Kidney (tissue), 14 donors: ENCODE measurements around the gene STOX2. TPM values are rescaled to one million over a fixed set of nuclear protein-coding genes. Genes with fewer than 3 reads are reported as not detected.

Experiments used
- DNase-seq, 5 donors: peaks; one replicate each; pipeline ENCODE4 v3.0.0-alpha.2; 2013 to 2020
- FAIRE-seq: peaks from 2 replicates; lab custom pipeline; 2012; peaks lifted over from hg19 to GRCh38; lab: Jason Lieb, UNC
- H3K27ac ChIP-seq, 2 donors: one replicate each; pipeline ENCODE4 v1.7.0; 2013; ENCODE audit warnings: low read depth in 2 of 2, low read length in 2 of 2, inconsistent platforms in 1 of 2
- H3K27me3 ChIP-seq: one replicate; pipeline ENCODE4 v1.7.1; 2013; ENCODE audit warnings: low read length, inconsistent platforms; ENCODE audit not compliant: control insufficient read depth, insufficient read depth
- H3K36me3 ChIP-seq, 3 donors: one replicate each; pipeline versions ENCODE4 v1.7.0 to v1.7.1; 2013; ENCODE audit warnings: low read length in 3 of 3, control low read depth in 1 of 3, inconsistent platforms in 1 of 3; ENCODE audit not compliant: insufficient read depth in 3 of 3, control insufficient read depth in 2 of 3
- H3K4me1 ChIP-seq, 3 donors: one replicate each; pipeline versions ENCODE4 v1.7.0 to v1.7.1; 2013; ENCODE audit warnings: low read length in 3 of 3, inconsistent platforms in 1 of 3, low read depth in 1 of 3; ENCODE audit not compliant: control insufficient read depth in 2 of 3, insufficient read depth in 2 of 3
- H3K4me3 ChIP-seq, 3 donors: one replicate each; pipeline versions ENCODE4 v1.7.0 to v1.8.1; 2013; ENCODE audit warnings: low read length in 3 of 3, control low read depth in 1 of 3, inconsistent platforms in 1 of 3
- H3K9ac ChIP-seq, 3 donors: one replicate each; pipeline versions ENCODE4 v1.7.0 to v1.7.1; 2013; ENCODE audit warnings: low read length in 3 of 3, control low read depth in 1 of 3, inconsistent platforms in 1 of 3
- H3K9me3 ChIP-seq, 3 donors: one replicate each; pipeline versions ENCODE4 v1.7.0 to v1.7.1; 2013; ENCODE audit warnings: low read length in 3 of 3, control low read depth in 1 of 3, inconsistent platforms in 1 of 3; ENCODE audit not compliant: control insufficient read depth in 2 of 3, insufficient read depth in 1 of 3
- intact Hi-C: fragments of 100-400 bp; cut with DNase I; formaldehyde crosslinking; loops from one replicate; pipeline ENCODE4 v1.11.1; 2022
- polyA plus RNA-seq: library from polyadenylated mRNA; stranded (reverse); fragments of 350-450 nt; fragmentation: Illumina TruSeq; extraction: RNeasy Lipid Tissue Mini Kit (QIAGEN cat#74804); gene quantifications from one replicate; pipeline ENCODE4 v1.2.3, GENCODE V29; 2014; ENCODE audit warnings: low read depth, low replicate concordance; ENCODE audit not compliant: insufficient read depth
- total RNA-seq: library from RNA; stranded (reverse); fragmentation: NEBNext Ultra II Directional; extraction: Animal tissue kit (Norgen Biotek cat#: 25700); gene quantifications from one replicate; pipeline ENCODE4 v1.2.1, GENCODE V29; 2021
- TF ChIP-seq, protein P1 (sequence below): IDR thresholded peaks from 3 replicates; pipeline ENCODE4 v1.5.1; 2012; ENCODE audit warnings: mild to moderate bottlenecking, moderate library complexity, borderline replicate concordance; ENCODE audit not compliant: insufficient read depth; ENCODE audit errors: extremely low read depth
- donor health status: control.
- donor health status: control.
- donor health status: control.
- donor health status: control.
- donor health status: control.
- donor health status: DM: yes; HTN: yes; CAD: no.
- donor health status: Normal renal cell carcinoma (clear cell type).

STOX2 gene
- total and polyA plus RNA-seq, 2 donors from 2014 or later, result 0.69 to 31.8 TPM

DNA sequence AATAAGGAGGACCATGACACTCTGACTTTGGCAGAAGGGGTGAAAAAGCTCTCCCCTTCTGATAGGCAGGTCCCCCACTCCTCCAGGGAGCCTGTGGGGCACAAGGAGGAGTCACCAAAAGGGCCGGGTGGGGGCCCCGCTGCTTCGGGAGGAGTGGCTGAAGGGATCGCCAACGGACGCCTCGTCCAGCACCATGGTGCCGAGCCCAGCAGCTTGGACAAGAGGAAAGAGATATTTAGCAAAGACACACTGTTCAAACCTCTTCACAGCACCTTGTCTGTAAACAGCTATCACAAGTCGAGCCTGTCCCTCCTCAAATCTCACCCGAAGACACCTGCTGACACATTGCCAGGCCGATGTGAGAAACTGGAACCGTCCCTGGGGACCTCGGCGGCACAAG lies 105.6 kb downstream of the STOX2 start:
- Histone ChIP-seq H3K36me3 (peaks cover 0 to 9% (median 2%) of the 10 kb centered on the region in 3 donors), H3K4me3 (no peak overlapping the region), H3K27ac (no peak overlapping the region), H3K27me3 (no peaks in the 10 kb centered on the region), H3K4me1 (no peaks in the 10 kb centered on the region), H3K9ac (no peak overlapping the region), H3K9me3 (no peaks in the 10 kb centered on the region)
- intact Hi-C loops, result no loop called here
- FAIRE-seq, result no peak
- no peak for DNase-seq
- TF ChIP-seq, protein P1, sequence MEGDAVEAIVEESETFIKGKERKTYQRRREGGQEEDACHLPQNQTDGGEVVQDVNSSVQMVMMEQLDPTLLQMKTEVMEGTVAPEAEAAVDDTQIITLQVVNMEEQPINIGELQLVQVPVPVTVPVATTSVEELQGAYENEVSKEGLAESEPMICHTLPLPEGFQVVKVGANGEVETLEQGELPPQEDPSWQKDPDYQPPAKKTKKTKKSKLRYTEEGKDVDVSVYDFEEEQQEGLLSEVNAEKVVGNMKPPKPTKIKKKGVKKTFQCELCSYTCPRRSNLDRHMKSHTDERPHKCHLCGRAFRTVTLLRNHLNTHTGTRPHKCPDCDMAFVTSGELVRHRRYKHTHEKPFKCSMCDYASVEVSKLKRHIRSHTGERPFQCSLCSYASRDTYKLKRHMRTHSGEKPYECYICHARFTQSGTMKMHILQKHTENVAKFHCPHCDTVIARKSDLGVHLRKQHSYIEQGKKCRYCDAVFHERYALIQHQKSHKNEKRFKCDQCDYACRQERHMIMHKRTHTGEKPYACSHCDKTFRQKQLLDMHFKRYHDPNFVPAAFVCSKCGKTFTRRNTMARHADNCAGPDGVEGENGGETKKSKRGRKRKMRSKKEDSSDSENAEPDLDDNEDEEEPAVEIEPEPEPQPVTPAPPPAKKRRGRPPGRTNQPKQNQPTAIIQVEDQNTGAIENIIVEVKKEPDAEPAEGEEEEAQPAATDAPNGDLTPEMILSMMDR, result no peak

DNA sequence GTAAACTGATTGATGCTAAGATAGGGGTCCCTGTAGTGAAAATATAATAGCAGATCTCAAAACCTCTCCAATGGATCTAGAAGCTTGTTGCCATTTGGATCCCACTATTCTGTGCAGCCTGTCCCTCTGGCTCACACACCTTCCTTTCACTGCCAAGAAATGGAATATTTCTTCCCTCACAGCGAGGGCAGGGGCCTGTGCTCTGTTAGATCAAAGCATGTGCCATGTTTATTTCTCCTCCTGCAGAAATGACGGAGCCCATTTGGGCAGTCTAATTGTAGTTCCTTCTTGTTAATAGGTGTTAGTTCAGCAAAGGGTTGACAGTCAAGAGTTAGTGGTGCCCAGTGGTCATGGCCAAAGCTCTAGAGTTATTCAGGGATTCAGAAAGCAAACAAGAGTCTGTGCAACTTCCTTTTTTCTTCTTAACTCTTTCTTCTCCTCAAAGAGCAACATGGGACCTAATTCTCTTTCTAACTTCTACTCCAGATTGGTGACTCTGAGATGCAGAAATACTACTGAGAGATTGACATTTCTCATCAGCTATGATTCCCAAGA lies 106.8 kb downstream of the STOX2 start:
- TF ChIP-seq, protein P1, result no peak
- no peak for DNase-seq
- intact Hi-C loops, result no loop called here
- H3K9me3 ChIP-seq, result no peaks in the 10 kb centered on the region
- H3K27ac ChIP-seq, result no peak overlapping the region
- peaks cover 0 to 9% (median 2%) of the 10 kb centered on the region in 3 donors for H3K36me3 ChIP-seq
- H3K9ac ChIP-seq, result no peak overlapping the region
- no peak overlapping the region for H3K4me3 ChIP-seq
- no peak for FAIRE-seq
- H3K27me3 ChIP-seq, result no peaks in the 10 kb centered on the region
- no peaks in the 10 kb centered on the region for H3K4me1 ChIP-seq

- Histone ChIP-seq H3K27ac (no peak overlapping the region), H3K9ac (no peak overlapping the region), H3K27me3 (no peaks in the 10 kb centered on the region), H3K4me1 (no peaks in the 10 kb centered on the region), H3K9me3 (no peaks in the 10 kb centered on the region), H3K4me3 (no peak overlapping the region), H3K36me3 (peaks cover 0 to 5% (median 2%) of the 10 kb centered on the region in 3 donors)
- intact Hi-C loops, result no loop called here
- TF ChIP-seq, protein P1, result no peak
- DNase-seq, result peak in 1 of 5 donors; percentile 39
- FAIRE-seq, result no peak
Observed at GRCh38 chr4:184012937-184013336, 107.8 kb downstream of the STOX2 start.

- H3K9ac ChIP-seq, result no peak overlapping the region
- no peaks in the 10 kb centered on the region for H3K27me3 ChIP-seq
- intact Hi-C loops, result no loop called here
- FAIRE-seq, result no peak
- H3K9me3 ChIP-seq, result no peaks in the 10 kb centered on the region
- TF ChIP-seq, protein P1, result no peak
- H3K4me3 ChIP-seq, result no peak overlapping the region
- H3K27ac ChIP-seq, result no peak overlapping the region
- H3K4me1 ChIP-seq, result no peaks in the 10 kb centered on the region
- no peak for DNase-seq
- peaks cover 0 to under 1% (median 0%) of the 10 kb centered on the region in 3 donors for H3K36me3 ChIP-seq
Observed at GRCh38 chr4:184014301-184014700, 109.2 kb downstream of the STOX2 start.
